Activated T-helper 1 cell treated with anti-CD3 and anti-CD28 coated beads, Interleukin-12 subunit alpha, Interleukin-12 subunit beta, Interleukin-2, Interleukin-4 antibody, amounts not matched to agents 30 ng/mL and 10 ng/mL and 1 ng/mL, durations not matched to agents 14 hours and 24 hours and 36 hours (primary cell): Measurements from ENCODE around the gene SLC66A2. TPM values are rescaled to one million over a fixed set of nuclear protein-coding genes. Genes with fewer than 3 reads are reported as not detected.

Experiments used
- DNase-seq: peaks from one replicate; pipeline ENCODE4 v3.0.0; 2021; ENCODE audit warnings: low spot score
- H3K27ac Mint-ChIP-seq: one replicate; pipeline ENCODE4 v1.8.0; 2021; ENCODE audit warnings: mild to moderate bottlenecking, mixed read lengths
- H3K27me3 Mint-ChIP-seq: one replicate; pipeline ENCODE4 v1.8.0; 2022; ENCODE audit warnings: mild to moderate bottlenecking, moderate library complexity, mixed read lengths; ENCODE audit not compliant: insufficient read depth
- H3K36me3 Mint-ChIP-seq: one replicate; pipeline ENCODE4 v1.8.0; 2021; ENCODE audit warnings: low read depth, mixed read lengths
- H3K4me1 Mint-ChIP-seq: one replicate; pipeline ENCODE4 v1.8.0; 2021; ENCODE audit warnings: low read depth, mixed read lengths
- H3K4me3 Mint-ChIP-seq: one replicate; pipeline ENCODE4 v1.8.0; 2021; ENCODE audit warnings: mild to moderate bottlenecking, moderate library complexity, mixed read lengths
- H3K9me3 Mint-ChIP-seq: one replicate; pipeline ENCODE4 v1.8.0; 2021; ENCODE audit warnings: mixed read lengths
- intact Hi-C: fragments of 100-400 bp; cut with micrococcal nuclease; formaldehyde crosslinking; loops from one replicate; pipeline ENCODE4 v1.15.1; 2024
- total RNA-seq: library from RNA; stranded (reverse); gene quantifications from 2 replicates; pipeline ENCODE4 v1.2.3, GENCODE V29; 2022

SLC66A2 gene
- total RNA-seq, 1 donor from 2014 or later, result 49.2 TPM

- intact Hi-C loops, result loop anchor here (10.0 kb wide), 1 partner anchor 188 kb away; the partner anchor contains the start of gene KCNG2
- Mint-ChIP-seq H3K4me3 (no peak overlapping the region), H3K9me3 (no peaks in the 10 kb centered on the region), H3K27me3 (no peaks in the 10 kb centered on the region), H3K27ac (peak overlapping the region; percentile 59), H3K4me1 (peaks cover 58% of the 10 kb centered on the region), H3K36me3 (peaks cover 36% of the 10 kb centered on the region)
- DNase-seq, result no peak
Observed at GRCh38 chr18:79982736-79983135, 31.3 kb upstream of the SLC66A2 start.

DNA sequence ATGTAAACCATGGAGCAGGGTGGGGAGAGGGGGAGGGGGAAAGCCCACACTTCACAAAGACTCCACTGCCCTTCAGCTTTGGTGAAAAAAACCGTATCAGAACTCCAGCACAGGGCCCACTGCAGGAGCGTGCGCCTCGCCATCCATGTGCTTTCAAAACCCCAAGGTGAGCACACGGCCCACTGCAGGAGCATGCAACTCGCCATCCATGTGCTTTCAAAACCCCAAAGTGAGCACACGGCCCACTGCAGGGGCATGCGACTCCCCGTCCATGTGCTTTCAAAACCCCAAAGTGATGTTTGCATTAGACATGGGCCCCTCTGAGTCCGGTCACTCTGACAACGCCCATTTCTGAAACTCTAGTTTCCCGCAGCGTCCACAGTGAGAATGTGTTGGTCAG lies 29.1 kb upstream of the SLC66A2 start:
- H3K27me3 Mint-ChIP-seq, result no peaks in the 10 kb centered on the region
- no peak overlapping the region for H3K27ac Mint-ChIP-seq
- intact Hi-C loops, result loop anchor here (10.0 kb wide), 1 partner anchor 186 kb away; the partner anchor contains the start of gene KCNG2
- H3K4me1 Mint-ChIP-seq, result peaks cover 43% of the 10 kb centered on the region
- no peaks in the 10 kb centered on the region for H3K9me3 Mint-ChIP-seq
- DNase-seq, result no peak
- H3K4me3 Mint-ChIP-seq, result no peak overlapping the region
- peaks cover 30% of the 10 kb centered on the region for H3K36me3 Mint-ChIP-seq

GRCh38 chr18:79979843-79980242 lies 28.4 kb upstream of the SLC66A2 start:
- intact Hi-C loops, result loop anchor here (10.0 kb wide), 1 partner anchor 185 kb away; the partner anchor contains the start of gene KCNG2
- DNase-seq, result no peak
- Mint-ChIP-seq H3K36me3 (peaks cover 26% of the 10 kb centered on the region), H3K4me3 (no peak overlapping the region), H3K27me3 (no peaks in the 10 kb centered on the region), H3K9me3 (no peaks in the 10 kb centered on the region), H3K27ac (no peak overlapping the region), H3K4me1 (peaks cover 35% of the 10 kb centered on the region)

- H3K27me3 Mint-ChIP-seq, result no peaks in the 10 kb centered on the region
- intact Hi-C loops, result no loop called here
- peaks cover 30% of the 10 kb centered on the region for H3K36me3 Mint-ChIP-seq
Observed at GRCh38 chr18:79975985-79976680, 24.7 kb upstream of the SLC66A2 start.

GRCh38 chr18:79975043-79975442 lies 23.6 kb upstream of the SLC66A2 start:
- Mint-ChIP-seq H3K4me1 (peaks cover 10% of the 10 kb centered on the region), H3K36me3 (peaks cover 34% of the 10 kb centered on the region), H3K4me3 (no peak overlapping the region), H3K9me3 (no peaks in the 10 kb centered on the region), H3K27me3 (no peaks in the 10 kb centered on the region), H3K27ac (no peak overlapping the region)
- DNase-seq, result no peak
- intact Hi-C loops, result no loop called here

More at GRCh38 chr18:79975985-79976680, 24.7 kb upstream of the SLC66A2 start:
- DNase-seq, result no peak
- H3K9me3 Mint-ChIP-seq, result no peaks in the 10 kb centered on the region
- H3K4me3 Mint-ChIP-seq, result no peak overlapping the region
- peaks cover 12% of the 10 kb centered on the region for H3K4me1 Mint-ChIP-seq
- H3K27ac Mint-ChIP-seq, result no peak overlapping the region

GRCh38 chr18:79974025-79974654 lies 22.7 kb upstream of the SLC66A2 start:
- DNase-seq, result no peak
- peaks cover 6% of the 10 kb centered on the region for H3K4me1 Mint-ChIP-seq
- peaks cover 33% of the 10 kb centered on the region for H3K36me3 Mint-ChIP-seq
- H3K4me3 Mint-ChIP-seq, result no peak overlapping the region
- no peaks in the 10 kb centered on the region for H3K27me3 Mint-ChIP-seq
- H3K9me3 Mint-ChIP-seq, result no peaks in the 10 kb centered on the region
- intact Hi-C loops, result no loop called here
- H3K27ac Mint-ChIP-seq, result no peak overlapping the region

DNA sequence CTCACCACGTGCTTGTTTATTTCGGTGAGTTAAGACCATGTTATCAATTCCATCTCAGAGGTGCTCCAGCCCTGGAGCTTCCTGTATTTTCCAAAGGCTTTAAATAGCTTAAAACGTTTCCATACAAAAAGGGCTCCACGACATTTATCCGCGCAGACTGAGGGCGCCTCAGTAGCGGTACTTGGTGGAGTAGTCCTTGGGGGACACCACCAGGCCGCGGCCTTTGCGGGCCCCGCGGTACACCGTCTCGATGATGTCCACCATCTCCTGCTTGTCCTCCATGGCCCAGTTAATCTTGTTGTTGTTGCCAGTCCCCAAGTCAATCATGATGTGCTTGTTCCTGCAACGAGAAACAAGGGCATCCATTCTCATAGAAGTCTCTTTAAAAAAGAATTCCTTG lies 22.1 kb upstream of the SLC66A2 start:
- Mint-ChIP-seq H3K4me1 (peaks cover 6% of the 10 kb centered on the region), H3K36me3 (peaks cover 32% of the 10 kb centered on the region), H3K9me3 (no peaks in the 10 kb centered on the region), H3K4me3 (no peak overlapping the region), H3K27me3 (no peaks in the 10 kb centered on the region), H3K27ac (no peak overlapping the region)
- intact Hi-C loops, result no loop called here
- DNase-seq, result no peak

DNA sequence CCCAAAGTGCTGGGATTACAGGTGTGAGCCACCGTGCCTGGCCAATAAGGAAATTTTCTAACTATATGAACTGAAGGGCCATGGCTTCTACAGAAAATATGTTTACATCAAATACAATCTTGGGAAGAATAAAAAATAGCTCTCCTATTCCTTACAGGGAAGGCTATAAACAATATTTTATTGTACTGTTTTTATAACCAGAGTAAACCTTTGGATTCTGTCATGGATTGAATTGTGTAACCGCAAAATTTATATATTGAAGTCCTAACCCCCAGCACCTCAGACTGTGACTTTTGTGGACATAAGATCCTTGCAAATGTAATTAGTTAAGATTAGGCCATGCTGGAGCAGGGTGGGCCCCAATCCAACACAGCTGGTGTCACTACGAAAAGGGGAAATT lies 21.3 kb upstream of the SLC66A2 start:
- no peaks in the 10 kb centered on the region for H3K27me3 Mint-ChIP-seq
- intact Hi-C loops, result no loop called here
- peaks cover 30% of the 10 kb centered on the region for H3K36me3 Mint-ChIP-seq
- no peaks in the 10 kb centered on the region for H3K9me3 Mint-ChIP-seq
- H3K4me3 Mint-ChIP-seq, result no peak overlapping the region
- H3K4me1 Mint-ChIP-seq, result peaks cover 6% of the 10 kb centered on the region
- DNase-seq, result no peak
- H3K27ac Mint-ChIP-seq, result no peak overlapping the region

DNA sequence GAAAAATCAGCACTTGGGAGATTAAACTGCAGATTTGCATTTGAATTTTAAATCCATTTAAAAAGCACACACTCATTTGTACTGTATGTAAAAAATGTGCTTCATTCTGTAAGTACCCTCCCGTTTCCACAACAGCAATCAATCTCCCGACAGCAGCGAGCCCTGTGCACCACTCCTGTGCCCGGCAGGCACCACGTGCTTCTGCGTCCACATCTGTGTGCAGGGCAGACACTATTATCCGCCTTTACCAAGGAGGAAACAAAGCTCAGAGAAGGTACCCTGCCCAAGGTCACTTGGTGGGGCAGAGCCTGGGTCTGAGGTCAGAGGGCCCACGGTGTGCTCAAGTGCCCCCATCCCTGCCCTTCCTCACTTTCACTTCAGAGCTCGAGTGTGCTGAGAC lies 20.5 kb upstream of the SLC66A2 start:
- peaks cover 6% of the 10 kb centered on the region for H3K4me1 Mint-ChIP-seq
- no peak overlapping the region for H3K4me3 Mint-ChIP-seq
- H3K36me3 Mint-ChIP-seq, result peaks cover 31% of the 10 kb centered on the region
- H3K27ac Mint-ChIP-seq, result no peak overlapping the region
- DNase-seq, result no peak
- H3K27me3 Mint-ChIP-seq, result no peaks in the 10 kb centered on the region
- H3K9me3 Mint-ChIP-seq, result no peaks in the 10 kb centered on the region
- intact Hi-C loops, result no loop called here

DNA sequence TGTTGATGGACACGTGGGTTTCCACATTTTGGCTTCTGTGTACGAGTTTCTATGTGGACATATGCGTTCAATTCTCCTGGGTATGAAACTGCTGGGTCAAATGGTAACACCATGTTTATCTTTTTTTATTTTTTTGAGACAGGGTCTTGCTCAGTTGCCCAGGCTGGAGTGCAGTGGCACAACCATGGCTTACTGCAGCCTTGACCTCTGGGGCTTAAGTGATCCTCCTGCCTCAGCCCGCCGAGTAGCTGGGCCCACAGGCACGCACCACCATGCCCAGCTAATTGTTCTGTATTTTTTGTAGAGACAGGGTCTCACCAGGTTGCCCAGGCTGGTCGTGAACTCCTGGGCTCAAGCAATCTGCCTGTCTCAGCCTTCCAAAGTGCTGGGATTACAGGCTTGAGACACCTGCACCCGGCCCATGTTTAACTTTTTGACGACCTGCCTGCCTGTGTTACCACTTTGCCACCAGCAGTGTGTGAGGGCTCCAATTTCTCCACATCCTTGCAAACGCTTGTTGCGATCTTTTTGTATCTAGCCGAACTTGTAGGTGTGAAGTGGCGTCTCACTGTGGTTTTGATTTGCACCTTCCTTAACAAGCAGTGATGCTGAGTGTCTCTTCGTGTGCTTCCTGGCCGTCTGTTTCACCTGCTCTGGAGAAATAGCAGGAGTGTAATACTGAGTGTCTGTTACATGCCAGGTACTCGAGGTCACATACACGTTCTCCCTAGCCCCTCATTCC lies 19.9 kb upstream of the SLC66A2 start:
- intact Hi-C loops, result no loop called here
- H3K4me3 Mint-ChIP-seq, result no peak overlapping the region
- H3K36me3 Mint-ChIP-seq, result peaks cover 31% of the 10 kb centered on the region
- peaks cover 6% of the 10 kb centered on the region for H3K4me1 Mint-ChIP-seq
- DNase-seq, result no peak
- H3K27ac Mint-ChIP-seq, result no peak overlapping the region
- H3K27me3 Mint-ChIP-seq, result no peaks in the 10 kb centered on the region
- H3K9me3 Mint-ChIP-seq, result no peaks in the 10 kb centered on the region

DNA sequence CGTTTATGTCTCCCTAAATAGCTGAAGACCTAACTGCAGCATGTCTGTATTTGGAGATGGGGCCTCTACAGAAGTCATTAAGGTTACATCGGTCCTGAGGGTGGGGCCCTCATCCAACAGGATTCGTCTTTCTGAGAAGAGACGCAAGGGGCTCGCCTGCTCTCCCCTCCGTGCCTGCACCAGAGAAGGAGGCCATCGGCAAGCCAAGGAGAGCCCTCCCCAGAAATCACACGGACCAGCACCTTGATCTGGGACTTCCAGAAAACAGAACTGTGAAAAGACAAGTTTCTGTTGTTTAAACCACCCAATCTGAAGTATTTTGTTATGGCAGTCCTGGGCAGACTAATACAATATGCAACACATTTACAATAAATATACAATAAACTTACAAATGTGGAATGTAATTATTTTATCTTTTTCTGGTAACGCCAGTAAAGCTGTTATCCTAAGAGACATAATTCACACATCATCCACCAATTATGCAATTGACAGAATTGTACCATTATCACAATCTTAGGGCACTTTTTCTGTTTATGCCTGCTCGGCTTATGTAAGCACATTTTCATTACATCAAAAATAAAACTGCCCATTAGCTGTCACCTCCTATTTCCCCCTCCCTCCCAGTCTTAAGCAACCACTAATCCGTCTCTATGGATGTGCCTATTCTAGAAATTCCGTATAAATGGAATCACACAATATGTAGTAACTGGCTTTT lies 19.1 kb upstream of the SLC66A2 start:
- intact Hi-C loops, result no loop called here
- Mint-ChIP-seq H3K27me3 (no peaks in the 10 kb centered on the region), H3K4me3 (no peak overlapping the region), H3K27ac (no peak overlapping the region), H3K9me3 (no peaks in the 10 kb centered on the region), H3K4me1 (peaks cover 9% of the 10 kb centered on the region), H3K36me3 (peaks cover 32% of the 10 kb centered on the region)
- DNase-seq, result no peak

DNA sequence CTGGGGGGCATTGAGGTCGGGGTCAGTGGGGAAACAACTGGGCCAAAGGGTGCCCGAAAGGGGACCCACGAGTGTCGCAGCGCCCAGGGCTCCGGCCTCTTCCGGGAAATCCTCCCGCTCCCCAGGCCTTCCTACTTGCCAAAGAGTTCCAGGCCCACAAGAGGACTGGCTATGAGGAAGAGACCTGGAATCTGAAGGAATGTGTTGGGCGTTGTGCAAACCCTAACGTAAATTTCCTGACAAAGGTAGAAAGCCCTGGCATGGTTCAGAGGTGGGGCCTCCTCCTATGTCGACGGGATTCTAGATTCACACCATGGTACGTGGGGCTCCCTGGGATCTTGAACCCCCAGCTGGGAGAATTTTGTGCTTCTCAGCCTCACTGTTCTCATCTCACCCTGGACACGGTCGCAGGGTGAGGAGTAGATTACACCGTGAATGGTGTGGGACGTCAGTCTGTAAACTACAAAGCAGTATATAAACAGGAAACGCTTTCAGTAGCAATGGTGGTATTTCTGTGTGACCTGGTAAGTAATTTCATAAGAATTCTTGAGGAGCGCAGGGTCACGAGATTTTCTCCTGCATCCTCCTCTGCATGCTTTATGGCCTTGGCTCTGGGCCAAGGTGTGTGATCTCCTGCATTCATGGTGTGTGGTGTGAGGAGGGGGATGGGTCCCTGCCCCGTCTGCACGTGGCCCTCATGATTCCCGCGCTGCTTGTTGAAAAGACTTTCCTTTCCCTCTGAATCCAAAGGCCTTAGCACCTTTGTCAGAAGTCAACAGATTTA lies 13.9 kb upstream of the SLC66A2 start:
- Mint-ChIP-seq H3K27me3 (no peaks in the 10 kb centered on the region), H3K9me3 (no peaks in the 10 kb centered on the region), H3K4me3 (peak overlapping the region; percentile 84), H3K27ac (peak overlapping the region; percentile 68), H3K4me1 (peaks cover 31% of the 10 kb centered on the region), H3K36me3 (peaks cover 8% of the 10 kb centered on the region)
- intact Hi-C loops, result loop anchor here (1.0 kb wide), 1 partner anchor 286 kb away; the partner anchor contains the start of gene CTDP1
- no peak for DNase-seq
